Hematopoietic multipotent progenitor cell (in vitro differentiated cells): ENCODE data around the gene FRG2C. TPM values are rescaled to one million over a fixed set of nuclear protein-coding genes. Genes with fewer than 3 reads are reported as not detected.
A peak's percentile ranks its signal among the peaks of the same experiment; 100 is the strongest.
"Not testable (repeated sequence)": the region's sequence is repeated elsewhere in the genome, so short reads cannot be mapped to it uniquely, and the experiment has no call there.

ENCODE experiments used
- DNase-seq, 3 donors: peaks; one replicate each; pipeline ENCODE4 v3.0.0-alpha.2; 2011 to 2015; ENCODE audit warnings: low read depth in 2 of 3, low spot score in 2 of 3
- small RNA-seq: library from RNA; depleted of rRNA; stranded (forward); fragments of <200 nt; gene quantifications from one replicate; pipeline ENCODE3, GENCODE V24; 2012
- total RNA-seq: library from RNA; depleted of rRNA; stranded (reverse); fragments of >200 nt; gene quantifications from one replicate; pipeline ENCODE4 v1.2.3, GENCODE V29; 2012

FRG2C gene
- total RNA-seq, 1 donor = not detected

- not testable (repeated sequence) for DNase-seq
These were observed 4.7 kb downstream of the FRG2C start for GRCh38 chr3:75668759-75669347.

DNA sequence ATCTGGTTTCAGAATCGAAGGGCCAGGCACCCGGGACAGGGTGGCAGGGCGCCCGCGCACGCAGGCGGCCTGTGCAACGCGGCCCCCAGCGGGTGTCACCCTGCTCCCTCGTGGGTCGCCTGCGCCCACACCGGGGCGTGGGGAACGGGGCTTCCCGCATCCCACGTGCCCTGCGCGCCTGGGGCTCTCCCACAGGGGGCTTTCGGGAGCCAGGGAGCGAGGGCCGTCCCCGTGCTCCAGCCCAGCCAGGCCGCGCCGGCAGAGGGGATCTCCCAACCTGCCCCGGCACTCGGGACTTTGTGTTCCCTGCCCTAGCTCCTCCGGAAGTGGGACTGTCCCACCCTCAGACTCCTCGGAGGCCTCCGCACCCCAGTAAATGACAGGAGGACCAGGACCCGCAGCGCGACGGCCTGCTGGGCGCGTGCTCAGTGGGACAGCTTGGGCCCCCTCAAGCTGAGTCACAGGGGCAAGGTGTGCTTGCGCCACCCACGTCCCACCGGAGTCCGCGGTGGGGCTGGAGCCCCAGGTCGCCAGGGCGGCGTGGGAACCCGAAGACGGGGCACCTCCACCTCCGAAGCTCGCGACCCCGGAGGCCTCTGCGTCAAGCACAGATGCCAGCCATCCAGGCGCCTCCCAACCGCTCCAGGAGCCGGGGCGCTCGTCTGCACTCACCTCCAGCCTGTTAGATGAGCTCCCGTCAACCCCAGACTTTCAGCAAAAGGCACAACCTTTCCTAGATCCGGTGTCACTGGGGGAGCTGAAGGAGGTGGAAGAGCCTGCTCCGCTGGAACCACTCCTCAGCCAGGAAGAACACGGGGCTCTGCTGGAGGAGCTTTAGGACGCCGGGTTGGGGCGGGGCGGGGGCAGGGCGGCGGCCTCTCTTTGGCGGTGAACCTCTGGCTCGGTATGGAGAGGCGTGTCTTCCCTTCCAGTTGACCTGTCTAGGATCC, 5.5 kb downstream of the FRG2C start:
- peak in 1 of 3 donors; percentile 23 for DNase-seq

- DNase-seq = peak in 2 of 3 donors; percentile 46 to 59
These were observed 6.5 kb downstream of the FRG2C start for GRCh38 chr3:75670298-75671286.

DNA sequence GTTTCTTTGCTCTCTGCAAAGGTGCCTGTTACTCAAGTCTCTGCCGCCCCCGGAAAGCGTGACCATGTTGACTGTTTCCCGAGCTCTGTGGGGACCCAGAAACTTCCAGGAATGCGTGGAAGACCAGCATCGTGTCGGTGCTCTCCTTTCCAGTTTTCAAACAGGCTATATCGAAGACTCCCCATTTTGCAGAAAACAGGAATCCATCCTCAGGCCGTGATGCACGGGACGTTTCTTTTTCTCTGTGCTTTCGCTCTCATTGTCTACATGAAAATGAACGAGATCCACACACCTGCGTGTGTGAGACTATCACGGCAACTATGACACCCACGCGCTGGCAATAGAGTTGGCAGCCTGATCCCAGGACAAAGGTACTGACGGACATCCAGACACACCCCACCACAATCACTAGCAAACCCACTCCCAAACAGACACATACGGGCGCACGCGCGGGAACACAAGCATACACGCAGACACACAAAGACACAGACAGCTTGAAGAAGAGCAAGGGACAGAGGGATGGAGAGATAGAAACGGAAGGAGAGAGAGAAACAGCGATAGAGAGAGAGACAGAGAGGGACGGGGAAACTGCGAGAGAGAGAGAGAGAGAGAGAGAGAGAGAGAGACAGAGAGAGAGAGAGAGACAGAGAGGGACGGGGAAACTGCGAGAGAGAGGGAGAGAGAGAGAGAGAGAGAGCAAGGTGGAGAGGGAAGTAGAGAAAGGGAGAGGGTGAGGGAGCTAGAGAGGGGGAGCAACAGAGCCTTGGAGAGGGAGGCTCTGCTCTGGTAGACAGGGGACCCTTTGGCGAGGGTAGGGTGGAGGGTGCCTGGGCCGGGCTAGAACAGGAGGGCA, 7.4 kb downstream of the FRG2C start:
- not testable (repeated sequence) for DNase-seq

DNA sequence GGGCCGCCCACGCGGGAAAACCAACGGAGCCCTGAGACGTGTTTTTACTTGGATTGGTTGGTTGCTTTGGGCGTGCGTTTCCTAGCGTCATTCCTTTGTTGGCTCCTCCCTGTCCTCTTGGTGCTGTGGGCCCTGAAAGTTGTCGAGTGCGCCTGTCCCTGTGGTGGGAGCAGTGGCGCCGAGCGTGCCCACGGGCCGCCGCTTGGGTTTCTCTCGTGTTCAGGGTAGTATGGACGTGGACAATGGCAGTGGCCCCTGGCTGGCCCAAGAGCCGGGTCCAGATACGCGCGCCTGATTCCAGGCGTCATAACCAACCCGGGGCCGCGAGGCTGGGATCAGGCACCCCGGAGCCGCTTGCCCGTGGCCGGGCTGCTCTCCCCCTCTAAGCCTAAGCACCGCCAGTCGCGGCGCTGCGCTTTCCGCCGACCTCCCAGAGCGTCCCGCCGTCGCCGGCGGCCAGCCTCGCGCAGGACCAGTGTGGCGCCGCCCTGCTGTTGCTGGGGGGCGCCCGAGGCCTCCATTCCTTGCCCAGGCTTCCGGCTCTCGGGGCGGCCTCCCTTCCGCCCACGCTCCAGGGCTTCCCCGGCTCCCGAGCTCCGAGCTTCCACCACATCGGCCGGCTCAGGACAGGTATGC, 8.1 kb downstream of the FRG2C start:
- peak in 2 of 3 donors; percentile 33 to 46 for DNase-seq

DNA sequence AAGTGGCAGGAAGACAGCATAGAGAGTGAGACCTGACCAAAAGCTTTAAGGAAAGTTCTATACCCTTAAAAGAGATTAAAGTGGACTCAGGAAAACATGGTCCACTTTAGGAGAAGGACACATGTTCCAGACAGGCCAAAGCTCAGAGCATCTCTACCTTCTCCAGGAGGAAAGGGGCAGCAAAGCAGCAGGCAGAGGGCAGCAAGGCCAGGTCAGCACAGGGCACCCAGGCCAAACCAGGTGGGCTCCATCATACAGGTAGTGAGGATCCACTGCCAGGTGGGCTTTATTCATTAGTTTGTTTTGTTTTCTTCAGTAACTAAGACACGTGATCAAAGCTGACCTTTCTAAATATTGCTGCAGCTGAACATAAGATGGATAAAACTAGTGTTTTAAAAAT, 19.8 kb downstream of the FRG2C start:
- not testable (repeated sequence) for DNase-seq

GRCh38 chr3:75687323-75687722, 23.2 kb downstream of the FRG2C start:
- DNase-seq = no peak

DNA sequence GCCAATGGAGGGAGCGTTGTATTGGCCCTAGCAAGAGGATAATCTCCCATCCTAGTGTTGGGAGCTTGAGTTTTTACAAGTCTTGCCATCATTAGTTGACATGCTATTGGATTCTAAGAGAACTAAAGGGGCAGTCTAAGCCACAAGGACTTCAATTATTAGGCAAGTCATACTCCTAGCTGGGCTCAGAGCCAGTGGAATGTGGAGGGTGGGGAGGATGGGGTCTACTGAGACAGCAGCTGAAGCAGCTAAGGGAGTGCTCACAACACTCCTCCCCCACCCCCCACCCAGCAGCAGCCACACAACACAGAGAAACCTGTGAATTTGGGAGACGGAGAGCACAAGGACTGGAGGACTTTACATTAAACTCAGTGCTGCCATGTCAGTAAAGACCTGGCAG, 27.9 kb downstream of the FRG2C start:
- no peak for DNase-seq

Small RNA genes within 50 kb of the gene (small RNA-seq; reads per million reads assigned to genes)
- not detected for gene AC108724.2

Other genes with a start within 250 kb of the FRG2C start
- gene ZNF717, start 121.2 kb downstream of the FRG2C start, total RNA-seq = 11.6 TPM